Gastroesophageal sphincter (tissue), 4 donors: Measurements from ENCODE around the gene CIP2A. TPM values are rescaled to one million over a fixed set of nuclear protein-coding genes. Genes with fewer than 3 reads are reported as not detected.
A peak's percentile ranks its signal among the peaks of the same experiment; 100 is the strongest.

Source experiments
- ATAC-seq: fragments of 150-250 bp; one replicate; pipeline ENCODE4 v1.9.1; 2016; ENCODE audit warnings: mild to moderate bottlenecking, moderate library complexity
- H3K27ac ChIP-seq, 4 donors: fragments of 200-600 bp; sonication (generic) in 3 of 4; 1 replicate in 3 of 4; 2 replicates in 1 of 4; pipeline ENCODE4 v1.5.1; 2016 to 2019
- H3K27me3 ChIP-seq: fragments of 200-600 bp; sonication (generic); one replicate; pipeline ENCODE4 v1.5.1; 2019
- H3K36me3 ChIP-seq, 2 donors: fragments of 200-600 bp; sonication (generic); one replicate each; pipeline ENCODE4 v1.5.1; 2019; ENCODE audit warnings: control low read depth in 1 of 2
- H3K4me1 ChIP-seq, 3 donors: fragments of 200-600 bp; sonication (generic); 1 replicate in 2 of 3; 2 replicates in 1 of 3; pipeline ENCODE4 v1.5.1; 2016 to 2019; ENCODE audit warnings: control low read depth in 2 of 3
- H3K4me3 ChIP-seq, 2 donors: fragments of 200-600 bp; sonication (generic); one replicate each; pipeline ENCODE4 v1.5.1; 2019; ENCODE audit warnings: mild to moderate bottlenecking in 1 of 2, moderate library complexity in 1 of 2
- H3K9me3 ChIP-seq, 3 donors: fragments of 200-600 bp; sonication (generic); one replicate each; pipeline ENCODE4 v1.5.1; 2017 to 2019; ENCODE audit warnings: control low read depth in 2 of 3
- CTCF ChIP-seq, 4 experiments: fragments of 200-600 bp in 2 of 4; fragments of 450-650 bp in 2 of 4; sonication (generic) in 1 of 4; IDR thresholded peaks; one replicate each; pipeline ENCODE4 v1.5.1; 2017 to 2019; ENCODE audit warnings: antibody characterized with exemption in 4 of 4, mild to moderate bottlenecking in 2 of 4, moderate library complexity in 2 of 4
- EP300 ChIP-seq: sonication (generic); formaldehyde crosslinking; IDR thresholded peaks from one replicate; pipeline ENCODE4 v1.6.1; 2017; ENCODE audit warnings: antibody characterized with exemption, mild to moderate bottlenecking
- POLR2A ChIP-seq, 2 donors: fragments of 450-650 bp; IDR thresholded peaks; one replicate each; pipeline ENCODE4 v1.6.1; 2017; ENCODE audit warnings: antibody characterized with exemption in 2 of 2, mild to moderate bottlenecking in 2 of 2, moderate library complexity in 1 of 2
- POLR2AphosphoS5 ChIP-seq: sonication (generic); formaldehyde crosslinking; IDR thresholded peaks from one replicate; pipeline ENCODE4 v1.6.1; 2017; ENCODE audit warnings: antibody characterized with exemption
- WGBS, 2 donors: methylation state at CpG; one replicate each; pipeline ENCODE4 v1.1.5; 2018; ENCODE audit warnings: low coverage in 1 of 2; 5-methylcytosine and 5-hydroxymethylcytosine counted together
- total RNA-seq, 4 donors: library from RNA; depleted of rRNA; stranded (reverse); fragments of >200 nt; gene quantifications; one replicate each; pipeline ENCODE4 v1.1.0, GENCODE V29; 2016

The CIP2A gene
- total RNA-seq, 4 donors from 2014 or later = 1.7 to 4.6 (median 2.4) TPM

- WGBS, 2 donors = 42 to 48% methylated on average over 1 to 2 of the region's 2 CpGs
- Histone ChIP-seq H3K4me1 (peaks cover 0 to 23% (median 0%) of the 10 kb centered on the region in 3 donors), H3K4me3 (peak overlapping the region in 1 of 2 donors; percentile 3), H3K27me3 (no peaks in the 10 kb centered on the region), H3K9me3 (no peaks in the 10 kb centered on the region), H3K36me3 (no peaks in the 10 kb centered on the region), H3K27ac (peak overlapping the region; percentile 40 to 61 (median 56))
- TF ChIP-seq CTCF (IDR thresholded peaks at IDR 0.05) = no peak
- no peak for TF ChIP-seq POLR2A (IDR thresholded peaks at IDR 0.05)
- TF ChIP-seq POLR2AphosphoS5 = no peak
- TF ChIP-seq EP300 = no peak
- ATAC-seq = no peak
Measured at GRCh38 chr3:108602935-108603294, 13.7 kb upstream of the CIP2A start.

GRCh38 chr3:108602249-108602934 is 13.2 kb upstream of the CIP2A start:
- H3K27ac ChIP-seq = peak overlapping the region; percentile 40 to 67 (median 56)
- no peaks in the 10 kb centered on the region for H3K9me3 ChIP-seq
- H3K27me3 ChIP-seq = no peaks in the 10 kb centered on the region
- WGBS, 2 donors = 34 to 41% methylated on average over 5 of the region's 5 CpGs
- TF ChIP-seq EP300 (no peak), POLR2AphosphoS5 (no peak), POLR2A (IDR thresholded peaks at IDR 0.05) (no peak), CTCF (IDR thresholded peaks at IDR 0.05) (no peak)
- no peak for ATAC-seq
- H3K36me3 ChIP-seq = no peaks in the 10 kb centered on the region
- H3K4me3 ChIP-seq = peak overlapping the region in 1 of 2 donors; percentile 3
- peaks cover 0 to 23% (median 0%) of the 10 kb centered on the region in 3 donors for H3K4me1 ChIP-seq

GRCh38 chr3:108599677-108600409 is 10.6 kb upstream of the CIP2A start:
- no peaks in the 10 kb centered on the region for H3K9me3 ChIP-seq
- no peak for TF ChIP-seq CTCF (IDR thresholded peaks at IDR 0.05)
- TF ChIP-seq POLR2A (IDR thresholded peaks at IDR 0.05) = no peak
- WGBS, 2 donors = 83 to 100% methylated on average over 1 of the region's 1 CpG
- H3K27me3 ChIP-seq = no peaks in the 10 kb centered on the region
- no peak overlapping the region for H3K27ac ChIP-seq
- no peaks in the 10 kb centered on the region for H3K36me3 ChIP-seq
- ATAC-seq = no peak
- peaks cover 0 to 23% (median 0%) of the 10 kb centered on the region in 3 donors for H3K4me1 ChIP-seq
- H3K4me3 ChIP-seq = no peak overlapping the region

GRCh38 chr3:108598375-108598774 is 9.1 kb upstream of the CIP2A start:
- TF ChIP-seq EP300 (no peak), POLR2A (IDR thresholded peaks at IDR 0.05) (no peak), POLR2AphosphoS5 (no peak), CTCF (IDR thresholded peaks at IDR 0.05) (no peak)

GRCh38 chr3:108595321-108595720 is 6.1 kb upstream of the CIP2A start:
- H3K27me3 ChIP-seq = no peaks in the 10 kb centered on the region
- no peak for ATAC-seq
- H3K4me1 ChIP-seq = peaks cover 4 to 10% (median 9%) of the 10 kb centered on the region in 3 donors
- H3K4me3 ChIP-seq = no peak overlapping the region
- 95 to 100% methylated on average over 2 of the region's 2 CpGs for WGBS, 2 donors
- no peak for TF ChIP-seq EP300
- TF ChIP-seq POLR2AphosphoS5 = no peak
- TF ChIP-seq POLR2A (IDR thresholded peaks at IDR 0.05) = no peak
- no peaks in the 10 kb centered on the region for H3K9me3 ChIP-seq
- no peak overlapping the region for H3K27ac ChIP-seq
- H3K36me3 ChIP-seq = no peaks in the 10 kb centered on the region

More at GRCh38 chr3:108598375-108598774, 9.1 kb upstream of the CIP2A start:
- no peaks in the 10 kb centered on the region for H3K9me3 ChIP-seq
- no peaks in the 10 kb centered on the region for H3K36me3 ChIP-seq
- ATAC-seq = no peak
- WGBS, 2 donors = 84 to 95% methylated on average over 5 of the region's 5 CpGs
- H3K4me1 ChIP-seq = peaks cover 0 to 22% (median 0%) of the 10 kb centered on the region in 3 donors
- H3K27me3 ChIP-seq = no peaks in the 10 kb centered on the region
- no peak overlapping the region for H3K27ac ChIP-seq
- no peak overlapping the region for H3K4me3 ChIP-seq
